WTC11 (cell line): ENCODE results near the gene PHPT1. TPM values are rescaled to one million over a fixed set of nuclear protein-coding genes. Genes with fewer than 3 reads are reported as not detected.

Experiments used
- ATAC-seq: fragments of 200-7000 bp; cut with Tn5 transposase; 2 replicates; pipeline ENCODE4 v1.10.0; 2021; ENCODE audit warnings: mild to moderate bottlenecking, moderate library complexity
- CTCF ChIA-PET: fragments of 300-600 bp; sonication (Branson Sonifier 250); formaldehyde crosslinking; loops from one replicate; lab custom pipeline; 2021; ENCODE audit warnings: antibody characterized with exemption; lab: Charles Lee
- POLR2A ChIA-PET: fragments of 350-600 bp; sonication (Branson Sonifier 250); formaldehyde crosslinking; loops from one replicate; lab custom pipeline; 2021; ENCODE audit warnings: antibody characterized with exemption; lab: Charles Lee
- DNase-seq: peaks from one replicate; pipeline ENCODE4 v3.0.0; 2021; ENCODE audit warnings: low spot score
- H3K27ac Mint-ChIP-seq: 2 replicates; pipeline ENCODE4 v1.8.0; 2021; ENCODE audit warnings: mixed read lengths
- H3K27me3 Mint-ChIP-seq: 2 replicates; pipeline ENCODE4 v1.8.0; 2021; ENCODE audit warnings: low read depth, mild to moderate bottlenecking, moderate library complexity, mixed read lengths
- H3K36me3 Mint-ChIP-seq: 2 replicates; pipeline ENCODE4 v1.8.0; 2021; ENCODE audit warnings: mixed read lengths
- H3K4me1 Mint-ChIP-seq: 2 replicates; pipeline ENCODE4 v1.8.0; 2022; ENCODE audit warnings: mixed read lengths
- H3K4me3 Mint-ChIP-seq: 2 replicates; pipeline ENCODE4 v1.8.0; 2021; ENCODE audit warnings: mild to moderate bottlenecking, moderate library complexity, mixed read lengths
- H3K9me3 Mint-ChIP-seq: 2 replicates; pipeline ENCODE4 v1.8.0; 2021; ENCODE audit warnings: mixed read lengths
- CREB1 ChIP-seq: sonication (generic); formaldehyde crosslinking; IDR thresholded peaks from 2 replicates; pipeline ENCODE4 v1.8.0; 2023; ENCODE audit warnings: mild to moderate bottlenecking, missing genetic modification reagents
- ESRRA ChIP-seq: sonication (generic); formaldehyde crosslinking; IDR thresholded peaks from 2 replicates; pipeline ENCODE4 v1.8.1; 2022; ENCODE audit warnings: mild to moderate bottlenecking, missing genetic modification reagents, borderline replicate concordance
- FOXJ3 ChIP-seq: sonication (generic); formaldehyde crosslinking; IDR thresholded peaks from 2 replicates; pipeline ENCODE4 v1.9.0; 2021; ENCODE audit warnings: missing genetic modification reagents, mild to moderate bottlenecking, borderline replicate concordance
- FOXK1 ChIP-seq: sonication (generic); formaldehyde crosslinking; IDR thresholded peaks from 2 replicates; pipeline ENCODE4 v1.8.0; 2022; ENCODE audit warnings: mild to moderate bottlenecking, moderate library complexity, missing genetic modification reagents
- HMGA2 ChIP-seq: fragments of 250-450 bp; sonication (Bioruptor Pico); IDR thresholded peaks from 2 replicates; pipeline ENCODE4 v1.4.0; 2021; ENCODE audit warnings: mild to moderate bottlenecking, moderate library complexity
- MYBL2 ChIP-seq: sonication (generic); formaldehyde crosslinking; IDR thresholded peaks from 2 replicates; pipeline ENCODE4 v1.8.1; 2023; ENCODE audit warnings: mild to moderate bottlenecking, moderate library complexity, missing genetic modification reagents
- NFATC4 ChIP-seq: fragments of 250-450 bp; sonication (Bioruptor Pico); IDR thresholded peaks from 2 replicates; pipeline ENCODE4 v1.9.0; 2021; ENCODE audit warnings: mild to moderate bottlenecking
- NFYB ChIP-seq: sonication (generic); formaldehyde crosslinking; conservative IDR thresholded peaks from 2 replicates; pipeline ENCODE4 v1.8.0; 2022; ENCODE audit warnings: low read depth, missing genetic modification reagents
- NR2C2 ChIP-seq: sonication (generic); formaldehyde crosslinking; IDR thresholded peaks from 2 replicates; pipeline ENCODE4 v1.8.0; 2022; ENCODE audit warnings: mild to moderate bottlenecking, missing genetic modification reagents
- NR3C1 ChIP-seq: sonication (generic); formaldehyde crosslinking; conservative IDR thresholded peaks from 2 replicates; pipeline ENCODE4 v1.8.1; 2023; ENCODE audit warnings: low read depth, mild to moderate bottlenecking, missing genetic modification reagents
- PRRX2 ChIP-seq: fragments of 250-450 bp; sonication (Bioruptor Pico); IDR thresholded peaks from 2 replicates; pipeline ENCODE4 v1.8.0; 2021; ENCODE audit warnings: mild to moderate bottlenecking
- RELA ChIP-seq: sonication (generic); formaldehyde crosslinking; IDR thresholded peaks from 2 replicates; pipeline ENCODE4 v1.8.1; 2022; ENCODE audit warnings: missing genetic modification reagents, mild to moderate bottlenecking, borderline replicate concordance
- SMAD3 ChIP-seq: sonication (generic); formaldehyde crosslinking; IDR thresholded peaks from 2 replicates; pipeline ENCODE4 v1.8.0; 2022; ENCODE audit warnings: missing genetic modification reagents, mild to moderate bottlenecking, borderline replicate concordance
- TEAD4 ChIP-seq: sonication (generic); formaldehyde crosslinking; IDR thresholded peaks from 2 replicates; pipeline ENCODE4 v1.8.0; 2022; ENCODE audit warnings: mild to moderate bottlenecking, missing genetic modification reagents
- TP53 ChIP-seq: sonication (generic); formaldehyde crosslinking; IDR thresholded peaks from 2 replicates; pipeline ENCODE4 v1.8.1; 2023; ENCODE audit warnings: mild to moderate bottlenecking, missing genetic modification reagents
- ZBTB21 ChIP-seq: sonication (generic); formaldehyde crosslinking; IDR thresholded peaks from 2 replicates; pipeline ENCODE4 v1.8.1; 2023; ENCODE audit warnings: mild to moderate bottlenecking, missing genetic modification reagents, borderline replicate concordance
- ZNF219 ChIP-seq: sonication (generic); formaldehyde crosslinking; IDR thresholded peaks from 2 replicates; pipeline ENCODE4 v1.8.0; 2023; ENCODE audit warnings: missing genetic modification reagents, mild to moderate bottlenecking, borderline replicate concordance
- ZNF232 ChIP-seq: sonication (generic); formaldehyde crosslinking; IDR thresholded peaks from 2 replicates; pipeline ENCODE4 v1.8.0; 2022; ENCODE audit warnings: mild to moderate bottlenecking, missing genetic modification reagents
- ZNF423 ChIP-seq: fragments of 250-450 bp; sonication (Bioruptor Pico); IDR thresholded peaks from 2 replicates; pipeline ENCODE4 v2.1.2; 2022; ENCODE audit warnings: mild to moderate bottlenecking, moderate library complexity
- ZNF671 ChIP-seq: fragments of 250-450 bp; sonication (Bioruptor Pico); IDR thresholded peaks from 2 replicates; pipeline ENCODE4 v1.8.0; 2021; ENCODE audit warnings: mild to moderate bottlenecking
- total RNA-seq: library from RNA; stranded (reverse); gene quantifications from 3 replicates; pipeline ENCODE4 v1.2.3, GENCODE V29; 2021
- TF ChIP-seq, protein P1 (sequence below): fragments of 250-450 bp; sonication (Bioruptor Pico); conservative IDR thresholded peaks from 2 replicates; pipeline ENCODE4 v1.9.0; 2021; ENCODE audit warnings: mild to moderate bottlenecking
- TF ChIP-seq, protein P2 (sequence below): sonication (generic); formaldehyde crosslinking; IDR thresholded peaks from 2 replicates; pipeline ENCODE4 v1.8.1; 2023; ENCODE audit warnings: mild to moderate bottlenecking, missing genetic modification reagents
- TF ChIP-seq, protein P3 (sequence below): sonication (generic); formaldehyde crosslinking; IDR thresholded peaks from 2 replicates; pipeline ENCODE4 v1.8.1; 2023; ENCODE audit warnings: mild to moderate bottlenecking, missing genetic modification reagents, moderate library complexity
- TF ChIP-seq, protein P4 (sequence below): sonication (generic); formaldehyde crosslinking; IDR thresholded peaks from 2 replicates; pipeline ENCODE4 v1.8.0; 2022; ENCODE audit warnings: missing genetic modification reagents
- TF ChIP-seq, protein P5 (sequence below): sonication (generic); formaldehyde crosslinking; conservative IDR thresholded peaks from 2 replicates; pipeline ENCODE4 v1.8.1; 2023; ENCODE audit warnings: mild to moderate bottlenecking, low read depth, missing genetic modification reagents, moderate library complexity

Gene PHPT1
- total RNA-seq, 1 experiment from 2014 or later = 138 TPM

DNA sequence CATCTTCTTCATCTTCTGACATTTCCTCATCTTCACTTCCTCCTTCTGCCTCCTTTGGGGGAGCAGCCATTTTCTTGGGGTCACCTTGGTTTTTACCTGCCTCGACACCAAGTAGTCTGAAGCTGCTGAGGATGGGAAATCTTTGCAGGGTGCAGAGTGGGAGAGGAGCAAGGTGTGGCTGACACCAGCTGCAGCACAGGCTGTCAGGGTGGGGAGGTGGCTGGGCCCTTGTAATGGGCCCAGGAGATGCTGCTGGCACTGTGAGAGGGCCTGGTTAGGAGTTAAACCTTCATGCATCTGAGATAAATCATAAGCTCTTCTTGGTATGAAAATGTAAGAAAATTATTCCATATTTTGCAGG lies 33.8 kb upstream of the PHPT1 start (continued):
- TF ChIP-seq, protein P1, sequence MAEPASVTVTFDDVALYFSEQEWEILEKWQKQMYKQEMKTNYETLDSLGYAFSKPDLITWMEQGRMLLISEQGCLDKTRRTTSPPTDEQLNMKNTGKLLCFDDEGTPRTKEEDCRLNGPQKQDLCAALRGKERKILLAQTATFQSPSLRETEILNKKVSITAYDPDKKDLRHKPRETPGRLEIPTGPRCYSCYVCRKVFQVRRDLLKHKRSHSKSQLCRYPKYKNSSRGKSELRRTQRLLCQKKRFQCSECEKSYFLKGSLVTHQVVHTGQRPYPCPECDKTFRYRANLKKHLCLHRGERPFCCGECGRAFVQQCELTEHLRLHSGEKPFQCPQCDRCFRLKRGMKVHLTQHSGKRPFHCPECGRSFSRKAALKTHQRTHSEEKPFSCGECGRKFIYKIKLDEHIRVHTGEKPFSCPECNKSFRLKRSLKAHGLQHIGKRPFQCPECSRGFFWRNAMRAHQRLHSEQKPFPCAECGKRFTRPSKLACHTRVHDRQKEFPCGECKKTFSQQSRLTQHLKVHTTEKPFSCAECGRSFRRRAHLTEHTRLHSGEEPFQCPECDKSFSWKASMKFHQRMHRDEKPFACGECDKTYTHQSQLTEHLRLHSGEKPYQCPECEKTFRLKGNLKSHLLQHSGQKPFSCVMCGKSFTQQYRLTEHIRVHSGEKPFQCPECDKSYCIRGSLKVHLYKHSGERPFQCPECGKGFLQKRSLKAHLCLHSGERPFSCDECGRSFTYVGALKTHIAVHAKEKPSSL (CRISPR knock-in tag) = no peak
- no peak for TF ChIP-seq ESRRA (CRISPR knock-in tag)
- TF ChIP-seq NR2C2 (CRISPR knock-in tag) = no peak
- TF ChIP-seq TEAD4 = no peak
- TF ChIP-seq ZNF671 (CRISPR knock-in tag) = no peak
- TF ChIP-seq, protein P2, sequence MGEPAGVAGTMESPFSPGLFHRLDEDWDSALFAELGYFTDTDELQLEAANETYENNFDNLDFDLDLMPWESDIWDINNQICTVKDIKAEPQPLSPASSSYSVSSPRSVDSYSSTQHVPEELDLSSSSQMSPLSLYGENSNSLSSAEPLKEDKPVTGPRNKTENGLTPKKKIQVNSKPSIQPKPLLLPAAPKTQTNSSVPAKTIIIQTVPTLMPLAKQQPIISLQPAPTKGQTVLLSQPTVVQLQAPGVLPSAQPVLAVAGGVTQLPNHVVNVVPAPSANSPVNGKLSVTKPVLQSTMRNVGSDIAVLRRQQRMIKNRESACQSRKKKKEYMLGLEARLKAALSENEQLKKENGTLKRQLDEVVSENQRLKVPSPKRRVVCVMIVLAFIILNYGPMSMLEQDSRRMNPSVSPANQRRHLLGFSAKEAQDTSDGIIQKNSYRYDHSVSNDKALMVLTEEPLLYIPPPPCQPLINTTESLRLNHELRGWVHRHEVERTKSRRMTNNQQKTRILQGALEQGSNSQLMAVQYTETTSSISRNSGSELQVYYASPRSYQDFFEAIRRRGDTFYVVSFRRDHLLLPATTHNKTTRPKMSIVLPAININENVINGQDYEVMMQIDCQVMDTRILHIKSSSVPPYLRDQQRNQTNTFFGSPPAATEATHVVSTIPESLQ (CRISPR knock-in tag) = no peak
- TF ChIP-seq, protein P3, sequence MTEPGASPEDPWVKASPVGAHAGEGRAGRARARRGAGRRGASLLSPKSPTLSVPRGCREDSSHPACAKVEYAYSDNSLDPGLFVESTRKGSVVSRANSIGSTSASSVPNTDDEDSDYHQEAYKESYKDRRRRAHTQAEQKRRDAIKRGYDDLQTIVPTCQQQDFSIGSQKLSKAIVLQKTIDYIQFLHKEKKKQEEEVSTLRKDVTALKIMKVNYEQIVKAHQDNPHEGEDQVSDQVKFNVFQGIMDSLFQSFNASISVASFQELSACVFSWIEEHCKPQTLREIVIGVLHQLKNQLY (CRISPR knock-in tag) = no peak
- TF ChIP-seq, protein P4, sequence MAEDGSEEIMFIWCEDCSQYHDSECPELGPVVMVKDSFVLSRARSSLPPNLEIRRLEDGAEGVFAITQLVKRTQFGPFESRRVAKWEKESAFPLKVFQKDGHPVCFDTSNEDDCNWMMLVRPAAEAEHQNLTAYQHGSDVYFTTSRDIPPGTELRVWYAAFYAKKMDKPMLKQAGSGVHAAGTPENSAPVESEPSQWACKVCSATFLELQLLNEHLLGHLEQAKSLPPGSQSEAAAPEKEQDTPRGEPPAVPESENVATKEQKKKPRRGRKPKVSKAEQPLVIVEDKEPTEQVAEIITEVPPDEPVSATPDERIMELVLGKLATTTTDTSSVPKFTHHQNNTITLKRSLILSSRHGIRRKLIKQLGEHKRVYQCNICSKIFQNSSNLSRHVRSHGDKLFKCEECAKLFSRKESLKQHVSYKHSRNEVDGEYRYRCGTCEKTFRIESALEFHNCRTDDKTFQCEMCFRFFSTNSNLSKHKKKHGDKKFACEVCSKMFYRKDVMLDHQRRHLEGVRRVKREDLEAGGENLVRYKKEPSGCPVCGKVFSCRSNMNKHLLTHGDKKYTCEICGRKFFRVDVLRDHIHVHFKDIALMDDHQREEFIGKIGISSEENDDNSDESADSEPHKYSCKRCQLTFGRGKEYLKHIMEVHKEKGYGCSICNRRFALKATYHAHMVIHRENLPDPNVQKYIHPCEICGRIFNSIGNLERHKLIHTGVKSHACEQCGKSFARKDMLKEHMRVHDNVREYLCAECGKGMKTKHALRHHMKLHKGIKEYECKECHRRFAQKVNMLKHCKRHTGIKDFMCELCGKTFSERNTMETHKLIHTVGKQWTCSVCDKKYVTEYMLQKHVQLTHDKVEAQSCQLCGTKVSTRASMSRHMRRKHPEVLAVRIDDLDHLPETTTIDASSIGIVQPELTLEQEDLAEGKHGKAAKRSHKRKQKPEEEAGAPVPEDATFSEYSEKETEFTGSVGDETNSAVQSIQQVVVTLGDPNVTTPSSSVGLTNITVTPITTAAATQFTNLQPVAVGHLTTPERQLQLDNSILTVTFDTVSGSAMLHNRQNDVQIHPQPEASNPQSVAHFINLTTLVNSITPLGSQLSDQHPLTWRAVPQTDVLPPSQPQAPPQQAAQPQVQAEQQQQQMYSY (CRISPR knock-in tag) = no peak
- no peak for TF ChIP-seq ZBTB21
- TF ChIP-seq, all 79 proteins: peak for 0

DNA sequence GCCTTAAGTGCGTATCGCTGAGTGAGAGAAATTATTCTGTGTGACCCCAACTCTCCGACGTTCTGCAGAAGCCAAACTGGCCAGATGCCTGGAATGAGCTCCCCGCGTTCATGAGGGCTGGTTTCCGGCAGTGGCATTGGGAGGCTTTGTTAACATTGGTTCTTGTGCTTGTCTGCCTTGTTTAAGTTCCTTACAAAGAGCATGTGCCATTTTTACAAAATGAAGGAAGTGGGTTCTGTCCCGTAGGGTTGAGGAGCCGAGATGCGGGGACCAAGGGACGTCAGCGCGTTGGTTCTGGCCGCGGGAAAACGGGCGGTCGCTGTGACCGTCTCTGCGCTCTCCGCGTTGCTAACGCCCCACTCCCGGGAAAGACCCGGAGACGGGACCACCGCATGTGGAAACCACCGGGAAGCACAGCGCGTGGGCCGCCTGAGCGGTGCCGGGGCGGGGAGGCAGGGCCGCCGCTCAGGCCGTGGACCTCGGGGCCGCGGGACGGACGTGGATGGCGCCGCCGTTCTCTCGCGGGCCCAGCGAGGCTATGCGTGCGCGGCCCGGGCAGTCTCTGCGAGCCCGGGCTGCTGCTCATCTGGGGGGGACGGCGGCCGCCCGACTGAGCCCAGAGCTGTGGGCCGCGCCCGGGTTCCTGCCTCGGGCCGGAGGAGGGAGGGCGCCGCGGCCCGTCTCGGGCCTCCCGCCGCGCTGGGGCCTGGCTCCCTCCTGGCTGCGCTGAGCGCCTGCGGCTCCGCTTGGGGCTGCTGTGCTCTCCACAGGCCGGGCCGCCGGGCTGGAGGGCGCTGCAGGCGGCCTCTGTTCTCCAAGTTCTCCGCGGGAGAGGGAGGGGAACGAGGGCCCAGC lies 28.0 kb upstream of the PHPT1 start:
- Mint-ChIP-seq H3K27me3 (no peaks in the 10 kb centered on the region), H3K27ac (peak overlapping the region; percentile 14; the same call in 1 of the 2 replicates), H3K36me3 (peaks cover 9% of the 10 kb centered on the region), H3K9me3 (no peaks in the 10 kb centered on the region), H3K4me3 (peak overlapping the region; percentile 75), H3K4me1 (peaks cover 14% of the 10 kb centered on the region)
- ChIA-PET CTCF (interaction anchor here (0.5 to 5.8 kb wide), 7 partner anchors 14 to 248 kb away, joined by 3 to 64 read pairs (median 9); partner anchors contain the start of genes AJM1, LCN8, RABL6 and TMEM141), POLR2A (interaction anchor here (1.0 to 1.7 kb wide), 3 partner anchors 8 to 31 kb away, joined by 3 to 4 read pairs (median 3); partner anchors contain the start of gene TMEM141)
- ATAC-seq (peak; percentile 73), DNase-seq (peak; percentile 47)
- TF ChIP-seq RELA = no peak
- peak; percentile 33; the same call in 1 of the 2 replicates for TF ChIP-seq TP53 (CRISPR knock-in tag)
- TF ChIP-seq HMGA2 (CRISPR knock-in tag) = no peak
- TF ChIP-seq PRRX2 (CRISPR knock-in tag) = no peak
- TF ChIP-seq ZNF423 (CRISPR knock-in tag) = peak; percentile 59; the same call in 1 of the 2 replicates
- no peak for TF ChIP-seq CREB1 (CRISPR knock-in tag)
- TF ChIP-seq NR3C1 (CRISPR knock-in tag) = no peak
- no peak for TF ChIP-seq NFATC4 (CRISPR knock-in tag)
- TF ChIP-seq MYBL2 = no peak
- TF ChIP-seq, protein P5, sequence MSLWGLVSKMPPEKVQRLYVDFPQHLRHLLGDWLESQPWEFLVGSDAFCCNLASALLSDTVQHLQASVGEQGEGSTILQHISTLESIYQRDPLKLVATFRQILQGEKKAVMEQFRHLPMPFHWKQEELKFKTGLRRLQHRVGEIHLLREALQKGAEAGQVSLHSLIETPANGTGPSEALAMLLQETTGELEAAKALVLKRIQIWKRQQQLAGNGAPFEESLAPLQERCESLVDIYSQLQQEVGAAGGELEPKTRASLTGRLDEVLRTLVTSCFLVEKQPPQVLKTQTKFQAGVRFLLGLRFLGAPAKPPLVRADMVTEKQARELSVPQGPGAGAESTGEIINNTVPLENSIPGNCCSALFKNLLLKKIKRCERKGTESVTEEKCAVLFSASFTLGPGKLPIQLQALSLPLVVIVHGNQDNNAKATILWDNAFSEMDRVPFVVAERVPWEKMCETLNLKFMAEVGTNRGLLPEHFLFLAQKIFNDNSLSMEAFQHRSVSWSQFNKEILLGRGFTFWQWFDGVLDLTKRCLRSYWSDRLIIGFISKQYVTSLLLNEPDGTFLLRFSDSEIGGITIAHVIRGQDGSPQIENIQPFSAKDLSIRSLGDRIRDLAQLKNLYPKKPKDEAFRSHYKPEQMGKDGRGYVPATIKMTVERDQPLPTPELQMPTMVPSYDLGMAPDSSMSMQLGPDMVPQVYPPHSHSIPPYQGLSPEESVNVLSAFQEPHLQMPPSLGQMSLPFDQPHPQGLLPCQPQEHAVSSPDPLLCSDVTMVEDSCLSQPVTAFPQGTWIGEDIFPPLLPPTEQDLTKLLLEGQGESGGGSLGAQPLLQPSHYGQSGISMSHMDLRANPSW (CRISPR knock-in tag) = no peak
- no peak for TF ChIP-seq NFYB
- no peak for TF ChIP-seq ZNF219
- no peak for TF ChIP-seq ZNF232 (CRISPR knock-in tag)
- no peak for TF ChIP-seq FOXJ3 (CRISPR knock-in tag)
- TF ChIP-seq FOXK1 = 0 out of 2 replicates have a peak, but pooled peaks have one; percentile 17
- TF ChIP-seq SMAD3 (CRISPR knock-in tag) = no peak
